GM18499 (cell line): Measurements from ENCODE around the gene TAS2R3.
A peak's percentile ranks its signal among the peaks of the same experiment; 100 is the strongest.
"Not testable (repeated sequence)": the region's sequence is repeated elsewhere in the genome, so short reads cannot be mapped to it uniquely, and the experiment has no call there.

Source experiments
- ATAC-seq: cut with Tn5 transposase; IDR thresholded peaks from one replicate; pipeline ENCODE4 v1.9.1; 2021; ENCODE audit warnings: moderate number of reproducible peaks; ENCODE audit not compliant: insufficient read depth, unreplicated experiment

The TAS2R3 gene, protein sequence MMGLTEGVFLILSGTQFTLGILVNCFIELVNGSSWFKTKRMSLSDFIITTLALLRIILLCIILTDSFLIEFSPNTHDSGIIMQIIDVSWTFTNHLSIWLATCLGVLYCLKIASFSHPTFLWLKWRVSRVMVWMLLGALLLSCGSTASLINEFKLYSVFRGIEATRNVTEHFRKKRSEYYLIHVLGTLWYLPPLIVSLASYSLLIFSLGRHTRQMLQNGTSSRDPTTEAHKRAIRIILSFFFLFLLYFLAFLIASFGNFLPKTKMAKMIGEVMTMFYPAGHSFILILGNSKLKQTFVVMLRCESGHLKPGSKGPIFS

DNA sequence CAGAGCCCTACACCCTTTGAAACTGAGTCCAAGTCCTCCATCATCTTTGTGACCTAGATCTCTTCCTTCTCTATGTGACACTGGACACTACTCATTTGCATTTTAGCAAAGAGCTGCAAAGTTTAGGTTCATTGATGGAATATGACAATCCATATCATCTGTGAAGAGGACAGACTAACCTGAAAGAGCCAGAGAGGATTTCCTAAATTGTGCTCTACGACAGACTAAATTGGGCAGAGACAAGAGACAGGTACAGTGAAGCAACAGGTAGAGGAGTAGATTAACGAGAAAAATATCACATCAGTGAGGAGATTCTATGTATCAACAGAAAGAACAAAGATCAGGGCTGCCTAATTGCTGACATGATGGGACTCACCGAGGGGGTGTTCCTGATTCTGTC lies at the start of gene TAS2R3:
TAS2R3 (plus strand) TSS at position 301 of the 400 bp plus-strand sequence; CDS start at position 363, 62 bp downstream.
- ATAC-seq = no peak

DNA sequence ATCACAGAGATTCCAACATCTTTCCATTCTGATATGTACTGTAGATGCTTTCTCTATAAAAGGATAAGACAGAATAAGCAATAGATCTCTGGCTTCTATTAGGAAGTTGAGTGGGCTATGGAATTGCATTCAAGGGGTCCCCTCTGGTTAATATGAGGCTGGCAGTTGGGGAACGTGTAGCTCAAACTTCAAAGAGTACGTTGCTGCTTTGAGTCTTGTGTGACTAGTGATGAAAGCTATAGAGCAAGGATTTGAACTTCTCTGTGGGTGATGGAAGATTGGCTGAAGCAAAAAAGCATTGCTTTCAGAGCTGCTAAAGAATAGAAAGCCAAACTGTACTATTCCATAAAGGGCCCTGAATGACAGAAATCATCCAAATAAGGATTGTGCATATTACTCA lies 49.3 kb upstream of the TAS2R3 start:
- ATAC-seq = no peak

DNA sequence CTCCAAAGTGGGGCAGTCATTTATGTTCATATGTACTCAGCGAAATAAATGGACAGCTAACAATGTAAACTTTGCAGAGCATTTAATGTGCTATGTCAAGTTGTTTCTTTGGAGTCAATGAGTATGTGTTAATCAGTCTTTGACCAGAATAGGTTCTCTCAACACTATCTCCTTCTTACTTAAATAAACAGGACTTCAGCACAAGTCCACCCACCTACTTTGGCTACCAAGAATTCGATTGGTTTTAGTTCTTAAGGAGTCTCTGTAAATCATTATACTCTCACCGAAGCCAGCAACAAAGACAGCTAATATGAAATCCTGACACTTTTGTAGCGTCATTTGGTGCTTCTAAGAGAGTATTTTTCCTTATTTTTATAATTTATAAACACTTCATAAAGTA lies 48.9 kb upstream of the TAS2R3 start:
- no peak for ATAC-seq

DNA sequence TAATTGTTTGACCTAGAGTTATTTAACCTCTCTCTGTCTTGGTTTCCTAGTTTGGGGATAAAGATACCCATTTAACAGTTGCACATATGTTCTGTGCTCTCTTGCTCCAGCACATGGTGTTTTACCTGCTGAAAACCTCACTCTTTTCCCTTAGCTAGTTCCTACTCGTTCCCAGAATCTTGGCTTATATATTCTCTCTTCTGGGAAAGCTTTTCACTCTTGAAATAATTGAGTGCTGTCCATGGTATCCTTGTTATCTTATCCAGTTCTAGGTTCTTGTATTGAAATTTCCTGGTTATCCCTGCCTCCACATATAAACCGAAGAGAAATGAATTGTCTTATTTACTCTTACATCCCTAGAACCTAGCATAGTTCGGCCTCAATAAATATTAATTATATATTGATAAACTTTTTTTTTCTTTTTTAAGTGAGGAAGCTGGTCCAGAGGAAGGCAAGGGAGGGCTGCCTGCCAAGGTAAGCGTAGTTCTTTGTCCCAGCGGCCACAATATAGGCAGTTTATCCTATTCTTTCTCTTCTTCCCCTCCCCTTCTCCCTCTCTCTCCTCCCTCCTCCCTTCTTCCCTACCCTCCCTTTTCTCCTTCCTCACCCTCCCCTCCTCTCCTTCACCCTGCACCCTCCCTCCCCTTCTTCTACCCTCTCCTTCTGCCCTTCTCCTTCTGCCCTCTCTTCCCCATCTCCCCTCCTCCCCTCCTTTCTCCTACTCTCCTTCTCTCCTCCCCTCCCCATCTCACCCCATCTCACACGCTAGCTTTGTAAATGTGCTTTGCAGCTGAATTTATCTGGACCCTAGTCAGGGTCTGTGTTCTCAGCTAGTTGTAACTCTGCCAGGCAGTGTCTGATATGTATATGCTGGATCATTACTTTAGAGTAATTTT lies 47.9 kb upstream of the TAS2R3 start:
- ATAC-seq = no peak

DNA sequence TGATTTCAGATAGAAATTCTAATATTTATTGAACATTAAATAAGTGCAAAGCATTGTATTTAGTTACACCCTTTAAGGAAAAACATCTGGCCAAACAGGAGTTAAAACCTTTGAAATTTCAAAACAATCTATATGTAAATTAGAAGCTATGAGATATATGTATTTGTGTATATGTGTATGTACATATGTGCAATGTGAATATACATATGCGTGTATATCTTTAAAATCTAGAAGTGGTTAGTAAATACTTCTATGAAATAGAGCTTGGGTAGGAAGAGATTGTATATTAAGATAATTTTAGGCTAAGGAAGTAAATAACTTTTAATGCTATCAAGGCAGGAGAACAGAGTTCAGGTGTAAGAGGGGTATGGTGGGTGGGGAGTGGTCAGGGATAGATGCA lies 46.4 kb upstream of the TAS2R3 start:
- no peak for ATAC-seq

DNA sequence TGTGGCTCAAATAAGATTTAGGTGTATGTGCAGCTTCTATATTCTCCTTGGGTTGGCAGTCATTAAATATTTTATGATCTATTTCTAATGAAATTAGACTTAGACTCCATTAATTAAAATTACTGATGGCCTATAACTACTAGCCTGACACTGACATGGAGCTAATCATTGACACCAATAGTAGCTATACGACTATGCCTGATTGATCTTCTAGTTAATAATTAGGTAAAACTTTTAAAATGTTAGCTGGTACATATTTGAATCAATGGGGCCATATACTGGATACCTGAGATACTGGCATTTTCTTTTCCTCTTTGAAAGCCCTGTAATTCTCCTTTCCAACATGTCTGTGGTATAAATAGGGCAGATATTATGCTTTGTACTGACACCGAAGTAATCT lies 41.4 kb upstream of the TAS2R3 start:
- ATAC-seq = no peak

DNA sequence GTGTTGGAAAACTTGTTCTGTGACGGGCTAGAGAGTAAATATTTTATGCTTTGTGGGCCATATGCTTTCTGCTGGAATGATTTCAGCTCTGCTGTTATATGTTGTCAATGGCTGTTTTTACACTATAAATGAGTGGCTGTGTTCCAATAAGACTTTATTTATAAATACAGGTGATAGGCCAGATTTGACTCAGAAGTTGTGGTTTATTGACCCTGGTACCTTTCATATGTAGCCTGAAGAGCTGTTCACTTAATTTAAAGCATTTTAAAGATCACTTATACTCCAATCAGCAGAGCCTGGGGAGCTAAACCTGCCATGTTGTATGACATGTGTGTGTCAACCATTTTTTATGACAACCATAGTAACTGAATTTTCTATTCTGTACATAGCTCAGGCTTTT lies 34.9 kb upstream of the TAS2R3 start:
- no peak for ATAC-seq

DNA sequence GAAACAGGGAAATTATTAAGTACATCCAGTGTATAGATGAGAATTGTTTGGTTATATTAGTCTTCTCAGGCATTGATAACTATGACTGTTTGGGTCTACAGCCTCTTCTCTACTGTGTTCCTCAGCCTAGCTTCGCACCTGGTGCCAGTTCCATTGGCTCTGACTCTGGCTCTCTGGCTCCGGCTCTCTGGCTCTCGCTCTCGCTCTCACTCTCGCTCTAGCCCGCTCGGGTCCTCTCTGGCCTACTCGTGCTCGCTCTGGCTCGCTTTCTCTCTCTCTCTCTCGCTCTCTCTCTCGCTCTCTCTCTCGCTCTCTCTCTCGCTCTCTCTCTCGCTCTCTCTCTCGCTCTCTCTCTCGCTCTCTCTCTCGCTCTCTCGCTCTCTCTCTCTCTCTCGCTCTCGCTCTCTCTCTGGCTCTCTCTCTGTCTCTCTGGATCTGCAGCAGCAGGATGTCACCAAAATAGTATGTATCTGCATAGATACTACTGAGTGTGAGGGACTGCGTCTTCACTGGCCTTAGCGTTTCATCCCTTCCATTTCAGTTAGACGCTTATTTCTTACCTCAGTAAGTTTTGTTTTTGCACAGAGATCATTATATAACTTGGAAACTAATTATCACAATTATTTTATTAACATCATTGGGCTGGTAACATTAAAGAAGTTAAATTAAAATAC lies 32.3 kb upstream of the TAS2R3 start:
- ATAC-seq = no peak

DNA sequence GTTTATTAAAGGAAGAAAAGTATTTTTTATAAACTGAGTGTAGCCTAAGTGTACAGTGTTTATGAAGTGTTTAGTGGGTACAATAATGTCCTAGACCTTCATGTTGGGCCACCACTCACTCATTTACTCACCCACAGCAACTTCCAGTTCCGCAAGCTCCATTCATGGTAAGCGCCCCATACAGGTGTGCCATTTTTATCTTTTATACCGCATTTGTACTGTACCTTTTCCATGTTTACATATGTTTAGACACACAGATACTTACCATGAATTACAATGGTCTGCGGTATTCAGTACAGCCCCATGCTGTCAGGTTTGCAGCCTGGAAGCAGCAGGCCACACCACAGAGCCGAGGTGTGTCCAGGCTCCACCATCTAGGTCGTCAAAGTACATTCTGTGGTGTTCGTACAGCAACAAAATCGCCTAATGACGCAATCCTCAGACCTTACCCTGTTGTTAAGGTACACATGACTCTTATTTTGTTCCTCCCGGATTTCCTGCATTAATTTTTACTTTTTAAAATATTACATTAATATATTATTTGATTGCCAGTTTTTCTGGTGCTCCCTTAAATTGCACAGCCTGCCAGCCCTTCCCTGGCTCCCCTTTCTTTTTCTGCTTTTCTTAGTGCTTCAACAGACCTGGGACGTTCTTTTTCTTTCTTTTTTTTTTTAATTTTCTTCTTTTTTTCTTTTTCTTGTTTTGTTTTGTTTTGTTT lies 26.6 kb upstream of the TAS2R3 start:
- no peak for ATAC-seq

DNA sequence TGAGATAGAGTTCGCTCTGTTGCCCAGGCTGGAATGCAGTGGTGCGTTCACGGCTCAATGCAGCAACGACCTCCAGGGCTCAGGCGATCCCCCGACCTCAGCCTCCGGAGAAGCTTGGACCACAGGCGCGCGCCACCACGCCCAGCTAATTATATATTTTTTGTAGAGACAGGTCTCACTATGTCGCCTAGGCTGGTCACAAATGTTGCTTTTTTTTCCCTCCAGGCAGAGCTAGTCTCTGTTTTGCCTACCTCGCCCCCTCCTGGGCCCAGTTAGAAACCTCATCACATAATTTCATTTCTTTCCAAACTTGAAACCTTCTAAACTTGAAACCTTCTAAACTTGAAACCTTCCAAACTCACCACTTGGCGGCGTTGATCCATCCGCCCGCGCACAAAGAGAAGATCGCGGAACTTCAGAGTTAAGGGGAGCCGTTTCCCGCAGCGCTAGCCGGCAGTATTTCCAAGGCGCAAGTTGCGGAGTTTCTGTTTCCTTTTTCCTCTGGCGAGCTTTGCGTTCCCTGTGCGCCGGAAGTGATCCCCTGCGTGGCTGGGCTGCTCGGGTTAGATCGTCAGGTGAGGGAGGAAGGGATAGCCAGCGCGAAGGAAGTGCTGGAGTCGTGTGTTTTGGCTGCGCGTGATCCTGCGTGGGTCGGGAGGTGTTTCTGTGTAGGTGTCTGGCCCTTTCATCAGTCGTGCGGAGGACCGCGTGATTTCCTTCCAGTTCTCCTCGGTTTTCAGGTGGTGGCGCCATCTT lies 25.9 kb upstream of the TAS2R3 start, which contains the start of gene SSBP1:
SSBP1 (plus strand) TSS at position 523 of the 756 bp plus-strand sequence. CDS start 809 bp downstream, outside the sequence.
- ATAC-seq = peak; percentile 85

DNA sequence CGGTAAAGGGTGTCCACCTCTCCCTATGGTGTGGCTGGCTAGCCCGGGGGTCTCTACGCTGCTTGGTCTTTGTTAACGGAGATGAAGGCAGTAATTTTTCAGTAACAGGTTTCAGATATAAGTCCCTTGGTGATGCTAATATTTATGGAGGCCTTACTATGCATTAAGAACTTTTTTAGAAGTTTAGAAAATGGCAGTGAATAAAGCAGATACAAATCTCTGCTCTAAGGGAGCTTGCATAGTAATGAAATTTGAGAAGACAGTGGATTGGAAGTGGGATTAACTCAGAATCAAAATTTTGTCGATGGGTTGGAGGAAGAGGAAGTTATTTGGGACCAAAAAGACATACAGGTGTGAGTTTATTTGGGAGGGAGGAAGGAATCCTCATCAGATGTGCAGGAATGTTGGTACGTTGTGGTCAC lies 25.3 kb upstream of the TAS2R3 start:
- no peak for ATAC-seq

DNA sequence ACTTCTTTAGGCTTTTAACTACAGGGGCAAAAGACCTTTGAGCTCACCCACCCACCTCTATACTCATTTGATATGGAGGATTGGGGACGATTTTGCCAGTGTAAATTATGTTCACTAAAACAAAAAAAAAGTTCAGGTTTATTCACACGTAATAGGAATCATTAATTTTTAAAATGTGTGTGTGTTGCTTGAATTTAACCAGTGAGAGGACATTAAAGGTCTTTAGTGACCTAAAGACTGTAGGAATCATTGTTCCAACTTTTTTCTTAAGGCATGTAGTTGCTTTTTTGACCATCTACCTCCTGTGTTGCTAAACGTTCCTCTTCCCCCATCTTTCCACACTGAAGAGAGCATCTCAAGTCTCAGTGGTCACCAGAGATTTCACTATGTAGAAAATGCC lies 24.6 kb upstream of the TAS2R3 start:
- no peak for ATAC-seq

DNA sequence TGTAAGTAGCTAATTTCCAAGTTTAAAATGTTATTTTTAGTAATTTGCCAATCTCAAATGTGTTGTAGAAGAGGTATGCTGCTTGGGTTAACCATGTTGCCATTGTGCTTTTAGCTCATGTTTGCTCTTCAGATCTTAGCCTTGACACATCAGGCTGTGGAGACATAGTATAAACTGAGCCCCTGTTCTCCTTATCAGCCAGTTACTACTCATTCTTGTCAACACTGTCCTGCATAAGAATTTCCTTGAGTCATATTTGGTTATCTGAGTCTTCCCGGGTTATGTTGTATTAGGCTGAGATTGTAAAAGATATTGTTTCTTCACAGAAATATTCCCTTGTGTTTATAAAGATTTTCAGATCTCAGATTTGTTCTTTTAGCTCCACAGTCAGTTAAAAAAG lies 21.7 kb upstream of the TAS2R3 start:
- ATAC-seq = no peak

DNA sequence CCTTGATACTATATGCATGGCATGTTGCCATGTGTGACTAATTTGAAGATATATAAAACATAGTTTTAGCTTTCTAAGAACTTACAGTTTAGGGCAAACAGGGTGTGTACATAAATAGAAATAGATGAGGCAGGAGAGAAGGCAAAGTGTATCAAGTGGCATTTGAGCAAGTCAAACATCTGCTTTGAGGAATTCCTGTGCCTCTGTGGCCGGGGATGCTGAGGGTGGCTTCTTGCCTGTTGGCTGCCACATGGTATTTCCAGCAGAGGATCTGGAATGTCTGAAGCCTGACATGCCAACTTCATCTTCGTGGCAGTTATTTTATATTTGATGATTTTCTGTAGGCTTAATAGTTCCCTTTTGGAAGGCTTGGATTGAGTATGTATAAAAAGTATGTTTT lies 19.8 kb upstream of the TAS2R3 start:
- ATAC-seq = no peak

DNA sequence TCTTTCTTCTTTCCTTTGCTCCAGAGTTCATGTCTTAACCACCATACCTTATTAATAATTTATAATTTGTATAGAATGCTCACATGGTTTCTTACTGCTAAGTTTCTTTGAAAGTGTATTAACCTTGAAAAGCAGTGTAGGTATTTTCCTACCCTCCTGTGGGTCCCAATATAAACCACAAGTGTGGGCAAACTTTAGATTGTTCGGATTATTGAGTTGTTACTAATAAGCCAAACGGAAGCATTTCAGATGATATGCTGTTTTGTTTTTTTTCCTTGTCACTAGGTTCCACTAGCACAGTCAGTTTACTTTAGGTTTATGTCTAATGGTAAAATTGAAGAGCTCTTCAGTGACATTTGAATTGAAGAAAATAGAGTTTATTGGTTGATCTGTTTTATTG lies 15.5 kb upstream of the TAS2R3 start:
- no peak for ATAC-seq

DNA sequence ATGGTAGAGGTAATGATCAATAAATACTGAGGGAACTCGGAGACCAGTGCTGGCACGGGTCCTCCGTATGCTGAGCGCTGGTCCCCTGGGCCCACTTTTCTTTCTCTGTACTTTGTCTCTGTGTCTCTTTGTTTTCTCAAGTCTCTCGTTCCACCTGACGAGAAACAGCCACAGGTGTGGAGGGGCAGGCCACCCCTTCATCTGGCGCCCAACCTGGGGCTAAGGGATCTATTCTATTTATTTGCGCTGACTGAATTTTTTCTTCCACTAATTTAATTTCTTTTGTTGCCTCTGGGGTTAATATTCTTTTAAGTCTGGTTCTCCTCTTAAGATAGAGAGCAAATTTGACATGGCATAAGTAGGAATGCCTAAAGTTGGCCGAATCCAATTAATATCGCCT lies 12.0 kb upstream of the TAS2R3 start:
- not testable (repeated sequence) for ATAC-seq

DNA sequence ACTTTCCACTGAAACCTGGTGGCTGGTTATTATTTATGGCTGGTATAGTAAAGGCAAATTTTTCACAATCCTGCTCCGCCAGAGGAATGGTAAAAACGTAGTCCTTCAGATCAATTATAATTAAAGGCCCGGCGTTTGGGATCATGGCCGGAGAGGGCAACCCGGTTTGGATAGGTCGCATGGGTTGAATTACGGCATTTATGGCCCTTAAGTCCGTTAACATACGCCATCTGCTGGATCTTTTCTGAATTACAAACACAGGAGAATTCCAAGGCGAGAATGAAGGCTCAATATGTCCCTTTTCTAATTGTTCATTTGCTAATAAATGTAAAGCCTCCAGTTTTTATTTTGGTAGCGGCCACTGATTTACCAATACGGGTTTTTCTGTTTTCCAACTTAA lies 11.3 kb upstream of the TAS2R3 start:
- ATAC-seq = no peak

DNA sequence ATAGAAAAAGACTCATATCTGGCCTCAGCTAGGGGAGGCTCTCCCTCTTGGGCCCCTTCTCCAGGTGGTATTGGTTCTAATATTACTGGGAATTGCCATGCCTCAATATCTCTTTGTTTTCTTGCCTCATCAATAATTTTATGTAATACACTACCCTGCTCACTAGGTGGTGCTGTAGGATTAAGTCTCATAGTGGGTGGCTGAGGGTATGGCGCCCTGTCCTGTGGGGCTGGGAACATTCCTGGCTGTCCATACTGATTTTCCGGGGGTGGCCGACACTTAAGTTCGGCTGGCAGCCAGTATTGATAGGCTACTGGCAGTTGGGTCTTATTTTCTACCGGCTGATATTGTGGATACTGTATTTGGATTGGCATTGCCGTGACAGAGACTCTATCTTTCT lies 9.0 kb upstream of the TAS2R3 start:
- no peak for ATAC-seq

DNA sequence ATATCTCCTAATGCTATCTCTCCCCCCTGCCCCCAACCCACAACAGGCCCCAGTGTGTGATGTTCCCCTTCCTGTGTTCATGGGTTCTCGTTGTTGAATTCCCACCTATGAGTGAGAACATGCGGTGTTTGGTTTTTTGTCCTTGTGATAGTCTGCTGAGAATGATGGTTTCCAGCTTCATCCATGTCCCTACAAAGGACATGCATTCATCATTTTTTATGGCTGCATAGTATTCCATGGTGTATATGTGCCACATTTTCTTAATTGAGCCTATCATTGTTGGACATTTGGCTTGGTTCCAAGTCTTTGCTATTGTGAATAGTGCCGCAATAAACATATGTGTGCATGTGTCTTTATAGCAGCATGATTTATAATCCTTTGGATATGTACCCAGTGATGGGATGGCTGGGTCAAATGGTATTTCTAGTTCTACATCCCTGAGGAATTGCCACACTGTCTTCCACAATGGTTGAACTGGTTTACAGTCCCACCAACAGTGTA lies 6.2 kb downstream of the TAS2R3 start:
- not testable (repeated sequence) for ATAC-seq
